GM12878 (cell line): ENCODE data around the gene MITD1. TPM values are rescaled to one million over a fixed set of nuclear protein-coding genes. Genes with fewer than 3 reads are reported as not detected.

Experiments used
- BACH1 ChIP-seq: fragments of 450-650 bp; IDR thresholded peaks from 2 replicates; pipeline ENCODE4 v1.6.1; 2017; ENCODE audit warnings: mild to moderate bottlenecking, borderline replicate concordance
- BCL3 ChIP-seq: IDR thresholded peaks from 2 replicates; pipeline ENCODE4 v1.6.1; 2011; ENCODE audit warnings: borderline replicate concordance, low read depth, mild to moderate bottlenecking, moderate library complexity, low read length; ENCODE audit not compliant: insufficient read depth, poor library complexity, severe bottlenecking
- BMI1 ChIP-seq: fragments of 450-650 bp; IDR thresholded peaks from 2 replicates; pipeline ENCODE4 v1.6.1; 2016; ENCODE audit warnings: mild to moderate bottlenecking, moderate library complexity, borderline replicate concordance
- CREM ChIP-seq: IDR thresholded peaks from 2 replicates; pipeline ENCODE4 v1.6.1; 2014; ENCODE audit warnings: antibody characterized with exemption, low read depth
- EED ChIP-seq: sonication (generic); IDR thresholded peaks from 2 replicates; pipeline ENCODE4 v1.6.1; 2016; ENCODE audit warnings: antibody characterized with exemption, low read depth
- FOXM1 ChIP-seq: IDR thresholded peaks from 2 replicates; pipeline ENCODE4 v1.6.1; 2012; ENCODE audit warnings: low read depth, mild to moderate bottlenecking, inconsistent platforms, low read length, moderate library complexity
- GABPA ChIP-seq: IDR thresholded peaks from 2 replicates; pipeline ENCODE4 v1.6.1; 2014; ENCODE audit warnings: antibody characterized with exemption, low read depth, mild to moderate bottlenecking, inconsistent platforms
- HDAC2 ChIP-seq: fragments of 200-600 bp; sonication (generic); IDR thresholded peaks from 2 replicates; pipeline ENCODE4 v1.6.1; 2017
- KAT2A ChIP-seq: conservative IDR thresholded peaks from 2 replicates; pipeline ENCODE4 v1.6.1; 2011; ENCODE audit warnings: low read depth, low read length; ENCODE audit not compliant: control insufficient read depth
- PAX8 ChIP-seq: fragments of 450-650 bp; IDR thresholded peaks from 2 replicates; pipeline ENCODE4 v1.6.1; 2017; ENCODE audit warnings: mild to moderate bottlenecking, moderate library complexity
- RAD51 ChIP-seq: fragments of 450-650 bp; IDR thresholded peaks from 2 replicates; pipeline ENCODE4 v1.6.1; 2016; ENCODE audit warnings: moderate library complexity, mild to moderate bottlenecking, inconsistent platforms
- RFX5 ChIP-seq: IDR thresholded peaks from 2 replicates; pipeline ENCODE4 v1.6.1; 2011; ENCODE audit warnings: low read depth, low read length, improper control_type of control experiment
- SMAD5 ChIP-seq: IDR thresholded peaks from 2 replicates; pipeline ENCODE4 v1.6.1; 2016; ENCODE audit warnings: antibody characterized with exemption, low read depth
- SMC3 ChIP-seq: IDR thresholded peaks from 2 replicates; pipeline ENCODE4 v1.6.1; 2011; ENCODE audit warnings: low read length, improper control_type of control experiment, borderline replicate concordance
- ZBTB11 ChIP-seq: fragments of 450-650 bp; formaldehyde crosslinking; IDR thresholded peaks from 2 replicates; pipeline ENCODE4 v1.5.0; 2022; ENCODE audit warnings: mild to moderate bottlenecking, missing genetic modification characterization
- ZBTB40 ChIP-seq: fragments of 450-650 bp; IDR thresholded peaks from 2 replicates; pipeline ENCODE4 v1.6.1; 2016; ENCODE audit warnings: mild to moderate bottlenecking, moderate library complexity, borderline replicate concordance
- ZNF384 ChIP-seq: IDR thresholded peaks from 2 replicates; pipeline ENCODE4 v1.6.1; 2012; ENCODE audit warnings: low read depth, mild to moderate bottlenecking, low read length, improper control_type of control experiment, borderline replicate concordance
- ZSCAN29 ChIP-seq: fragments of 450-650 bp; IDR thresholded peaks from 2 replicates; pipeline ENCODE4 v1.6.1; 2017; ENCODE audit warnings: mild to moderate bottlenecking, moderate library complexity
- polyA plus RNA-seq, 11 experiments: library from polyadenylated mRNA; depleted of rRNA in 4 of 11; unstranded in 6 of 11; stranded (reverse) in 5 of 11; fragments of >200 nt; fragmentation: Nextera tagmentation in 4 of 11; fragmentation: Illumina TruSeq in 1 of 11; extraction: Ambion mirVana in 4 of 11; extraction: Trizol in 1 of 11; gene quantifications; 1 replicate in 1 of 11; 2 replicates in 10 of 11; pipeline versions ENCODE4 v1.2.1 to v1.2.3, GENCODE V29; 2011 to 2016; ENCODE audit warnings: inconsistent platforms in 2 of 11, missing spikeins in 2 of 11, low read depth in 1 of 11
- total RNA-seq, 4 experiments: library from RNA; depleted of rRNA in 3 of 4; stranded (reverse); fragments of >200 nt in 3 of 4; fragmentation: Illumina TruSeq in 1 of 4; extraction: Trizol in 1 of 4; gene quantifications; 2 replicates each; pipeline versions ENCODE4 v1.2.1 to v1.2.3, GENCODE V29; 2013 to 2021

Gene MITD1
- total and polyA plus RNA-seq, 10 of the 15 experiments (the other 5 are each of a cell fraction or from before 2014, with no cell fraction given) = 33.0 to 116 (median 63.5) TPM

GRCh38 chr2:99180755-99181623 lies at the start of gene MITD1, which contains the start of gene MRPL30 (continued):
- TF ChIP-seq BCL3 (no peak), PAX8 (no peak), GABPA (peak; percentile 98), CREM (peak; percentile 89), HDAC2 (no peak), RFX5 (no peak; the same call in 1 of the 2 replicates), FOXM1 (0 out of 2 replicates have a peak, but pooled peaks have one; percentile 55), ZSCAN29 (no peak), BMI1 (no peak), EED (0 out of 2 replicates have a peak, but pooled peaks have one; percentile 57), SMC3 (no peak), ZBTB40 (peak; percentile 99), BACH1 (peak; percentile 64; the same call in 1 of the 2 replicates), RAD51 (peak; percentile 96), SMAD5 (peak; percentile 59; the same call in 1 of the 2 replicates), ZNF384 (no peak), ZBTB11 (peak; percentile 96), KAT2A (no peak)
